A549 (cell line): ENCODE data around the gene CMC2. TPM values are rescaled to one million over a fixed set of nuclear protein-coding genes. Genes with fewer than 3 reads are reported as not detected.

Source experiments
- ATAC-seq, 2 experiments: fragments of 200-7000 bp in 1 of 2; fragments of >200 bp in 1 of 2; cut with Nextera tagmentation in 1 of 2; cut with Tn5 transposase in 1 of 2; 3 replicates each; pipeline versions ENCODE4 v1.8.0 to v1.9.1; 2018 to 2020; ENCODE audit warnings: mild to moderate bottlenecking in 1 of 2, moderate library complexity in 1 of 2
- CTCF ChIA-PET: fragments of 300-600 bp; sonication (Branson Sonifier 250); formaldehyde crosslinking; extraction: SDS; loops from one replicate; lab custom pipeline; 2021; ENCODE audit warnings: antibody characterized with exemption, inconsistent platforms; lab: Yijun Ruan, JAX
- POLR2A ChIA-PET: fragments of 350-600 bp; formaldehyde crosslinking; extraction: SDS; loops from one replicate; lab custom pipeline; 2021; ENCODE audit warnings: antibody characterized with exemption, inconsistent platforms; lab: Yijun Ruan, JAX
- DNase-seq, 2 experiments: peaks; one replicate each; pipeline versions ENCODE4 v3.0.0 to v3.0.0-alpha.2; 2011 to 2016; ENCODE audit warnings: low read depth in 1 of 2, low spot score in 1 of 2
- FAIRE-seq: peaks from 2 replicates; lab custom pipeline; 2011; peaks lifted over from hg19 to GRCh38; lab: Jason Lieb, UNC
- H3K27ac ChIP-seq, 2 experiments: fragments of >200 bp; sonication (Bioruptor Twin); formaldehyde crosslinking; 3 replicates each; pipeline ENCODE4 v1.5.1; 2016 to 2017
- H3K4me1 ChIP-seq: fragments of >200 bp; sonication (Bioruptor Twin); formaldehyde crosslinking; 3 replicates; pipeline ENCODE4 v1.6.1; 2016
- H3K4me2 ChIP-seq: fragments of >200 bp; sonication (Bioruptor Twin); formaldehyde crosslinking; 3 replicates; pipeline ENCODE4 v1.6.1; 2016
- H3K4me3 ChIP-seq: fragments of >200 bp; sonication (Bioruptor Twin); formaldehyde crosslinking; 3 replicates; pipeline ENCODE4 v1.5.1; 2016
- H3K9me3 ChIP-seq: fragments of >200 bp; sonication (Bioruptor Twin); formaldehyde crosslinking; 3 replicates; pipeline ENCODE4 v1.6.1; 2016
- CHD2 ChIP-seq: fragments of 150-350 bp; IDR thresholded peaks from 2 replicates; pipeline ENCODE4 v1.6.1; 2014; ENCODE audit warnings: low read length; ENCODE audit not compliant: partially characterized antibody
- ESRRA ChIP-seq: fragments of 150-350 bp; IDR thresholded peaks from 2 replicates; pipeline ENCODE4 v1.6.1; 2014; ENCODE audit warnings: mild to moderate bottlenecking, low read length, borderline replicate concordance
- FOSB ChIP-seq: fragments of 250-450 bp; sonication (Bioruptor Pico); IDR thresholded peaks from 2 replicates; pipeline ENCODE4 v1.5.0; 2020; ENCODE audit warnings: mild to moderate bottlenecking, moderate library complexity
- GATA3 ChIP-seq: IDR thresholded peaks from 2 replicates; pipeline ENCODE4 v1.6.1; 2012; ENCODE audit warnings: borderline replicate concordance
- HOXB13 ChIP-seq: fragments of 250-450 bp; sonication (Bioruptor Pico); IDR thresholded peaks from 2 replicates; pipeline ENCODE4 v1.5.0; 2020; ENCODE audit warnings: low read depth, mild to moderate bottlenecking, moderate library complexity
- HOXB5 ChIP-seq: fragments of 250-450 bp; sonication (Bioruptor Pico); IDR thresholded peaks from 2 replicates; pipeline ENCODE4 v1.5.0; 2020; ENCODE audit warnings: mild to moderate bottlenecking, moderate library complexity
- POLR2A ChIP-seq: IDR thresholded peaks from 2 replicates; pipeline ENCODE4 v1.6.1; 2012; ENCODE audit warnings: mild to moderate bottlenecking, low read length
- POLR2AphosphoS2 ChIP-seq: conservative IDR thresholded peaks from 2 replicates; pipeline ENCODE4 v1.6.1; 2012; ENCODE audit warnings: low read length, improper control_type of control experiment, inconsistent platforms
- RAD21 ChIP-seq, 2 experiments: fragments of >200 bp in 1 of 2; sonication (Bioruptor Twin) in 1 of 2; formaldehyde crosslinking in 1 of 2; IDR thresholded peaks in 1 of 2; conservative IDR thresholded peaks in 1 of 2; 2 replicates in 1 of 2; 3 replicates in 1 of 2; pipeline ENCODE4 v1.6.1; 2012 to 2018; ENCODE audit warnings: inconsistent platforms in 1 of 2
- SMC3 ChIP-seq: fragments of >200 bp; sonication (Bioruptor Twin); formaldehyde crosslinking; IDR thresholded peaks from 3 replicates; pipeline ENCODE4 v1.6.1; 2018; ENCODE audit warnings: inconsistent platforms
- TP53 ChIP-seq: fragments of 250-450 bp; sonication (Bioruptor Pico); IDR thresholded peaks from 2 replicates; pipeline ENCODE4 v1.5.0; 2021; ENCODE audit warnings: mild to moderate bottlenecking, moderate library complexity
- USF2 ChIP-seq: fragments of 450-650 bp; IDR thresholded peaks from 2 replicates; pipeline ENCODE4 v1.6.1; 2014; ENCODE audit warnings: antibody characterized with exemption
- ZSCAN20 ChIP-seq: fragments of 250-450 bp; sonication (Bioruptor Pico); IDR thresholded peaks from 2 replicates; pipeline ENCODE4 v1.8.0; 2022; ENCODE audit warnings: mild to moderate bottlenecking, moderate library complexity
- WGBS: methylation state at CpG from one replicate; pipeline ENCODE4 v1.1.6; 2017; ENCODE audit errors: missing lambda C conversion rate; 5-methylcytosine and 5-hydroxymethylcytosine counted together
- polyA plus RNA-seq, 4 experiments: library from polyadenylated mRNA; depleted of rRNA in 3 of 4; stranded (reverse); fragments of >200 nt; fragmentation: RNase III in 1 of 4; extraction: RNeasy Plus Mini Kit Qiagen cat#74134 plus additional on column Dnase treatment in 1 of 4; gene quantifications; 2 replicates in 3 of 4; 3 replicates in 1 of 4; pipeline ENCODE4 v1.2.3, GENCODE V29; 2011 to 2017
- TF ChIP-seq, protein P1 (sequence below): fragments of 250-450 bp; sonication (Bioruptor Pico); IDR thresholded peaks from 2 replicates; pipeline ENCODE4 v1.5.0; 2020; ENCODE audit warnings: low read depth, mild to moderate bottlenecking, moderate library complexity
- TF ChIP-seq, protein P2 (sequence below): fragments of >200 bp; sonication (Bioruptor Twin); formaldehyde crosslinking; IDR thresholded peaks from 3 replicates; pipeline ENCODE4 v1.6.1; 2016
- TF ChIP-seq, protein P3 (sequence below): IDR thresholded peaks from 2 replicates; pipeline ENCODE4 v1.6.1; 2012

Gene CMC2
- polyA plus RNA-seq, 2 of the 4 experiments (the other 2 are of a cell fraction), result 143 to 207 TPM

- no peak for TF ChIP-seq HOXB5
- TF ChIP-seq TP53 (CRISPR knock-in tag), result no peak
- no peak for TF ChIP-seq HOXB13 (CRISPR knock-in tag)
- TF ChIP-seq RAD21 (conservative IDR thresholded peaks at IDR 0.05 in 1 of 2, IDR thresholded peaks at IDR 0.05 in 1 of 2), result no peak
Measured at GRCh38 chr16:80964351-80964750, 42.3 kb downstream of the CMC2 start (continued).

DNA sequence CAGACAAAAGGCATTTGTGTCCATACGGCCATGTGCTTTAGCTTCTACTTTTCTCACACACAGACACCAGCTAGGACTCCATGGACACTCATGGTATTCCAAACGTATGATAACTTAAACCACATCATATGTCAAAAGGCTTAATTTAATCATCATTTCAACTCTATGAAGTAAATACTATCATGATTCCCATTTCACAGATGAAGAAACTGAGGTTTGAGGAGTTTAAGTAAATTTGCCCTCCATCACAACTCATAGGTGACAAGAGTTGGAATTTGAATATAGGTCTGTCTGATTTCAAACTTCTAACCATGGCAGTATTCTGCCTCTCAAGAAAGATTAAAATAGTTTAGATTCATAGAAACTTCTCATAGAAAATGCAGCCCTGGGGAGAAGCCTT is 43.8 kb downstream of the CMC2 start:
- 68% methylated on average over 2 of the region's 2 CpGs for WGBS
- no peak for DNase-seq
- no peak overlapping the region for H3K4me2 ChIP-seq
- TF ChIP-seq, protein P1, sequence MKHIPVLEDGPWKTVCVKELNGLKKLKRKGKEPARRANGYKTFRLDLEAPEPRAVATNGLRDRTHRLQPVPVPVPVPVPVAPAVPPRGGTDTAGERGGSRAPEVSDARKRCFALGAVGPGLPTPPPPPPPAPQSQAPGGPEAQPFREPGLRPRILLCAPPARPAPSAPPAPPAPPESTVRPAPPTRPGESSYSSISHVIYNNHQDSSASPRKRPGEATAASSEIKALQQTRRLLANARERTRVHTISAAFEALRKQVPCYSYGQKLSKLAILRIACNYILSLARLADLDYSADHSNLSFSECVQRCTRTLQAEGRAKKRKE (CRISPR knock-in tag), result no peak
- TF ChIP-seq, protein P2, sequence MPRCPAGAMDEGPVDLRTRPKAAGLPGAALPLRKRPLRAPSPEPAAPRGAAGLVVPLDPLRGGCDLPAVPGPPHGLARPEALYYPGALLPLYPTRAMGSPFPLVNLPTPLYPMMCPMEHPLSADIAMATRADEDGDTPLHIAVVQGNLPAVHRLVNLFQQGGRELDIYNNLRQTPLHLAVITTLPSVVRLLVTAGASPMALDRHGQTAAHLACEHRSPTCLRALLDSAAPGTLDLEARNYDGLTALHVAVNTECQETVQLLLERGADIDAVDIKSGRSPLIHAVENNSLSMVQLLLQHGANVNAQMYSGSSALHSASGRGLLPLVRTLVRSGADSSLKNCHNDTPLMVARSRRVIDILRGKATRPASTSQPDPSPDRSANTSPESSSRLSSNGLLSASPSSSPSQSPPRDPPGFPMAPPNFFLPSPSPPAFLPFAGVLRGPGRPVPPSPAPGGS, result no peak
- TF ChIP-seq CHD2 (no peak), ZSCAN20 (CRISPR knock-in tag) (no peak), POLR2AphosphoS2 (no peak)
- TF ChIP-seq, protein P3, sequence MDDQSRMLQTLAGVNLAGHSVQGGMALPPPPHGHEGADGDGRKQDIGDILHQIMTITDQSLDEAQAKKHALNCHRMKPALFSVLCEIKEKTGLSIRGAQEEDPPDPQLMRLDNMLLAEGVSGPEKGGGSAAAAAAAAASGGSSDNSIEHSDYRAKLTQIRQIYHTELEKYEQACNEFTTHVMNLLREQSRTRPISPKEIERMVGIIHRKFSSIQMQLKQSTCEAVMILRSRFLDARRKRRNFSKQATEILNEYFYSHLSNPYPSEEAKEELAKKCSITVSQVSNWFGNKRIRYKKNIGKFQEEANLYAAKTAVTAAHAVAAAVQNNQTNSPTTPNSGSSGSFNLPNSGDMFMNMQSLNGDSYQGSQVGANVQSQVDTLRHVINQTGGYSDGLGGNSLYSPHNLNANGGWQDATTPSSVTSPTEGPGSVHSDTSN, result no peak
- TF ChIP-seq, all 56 proteins: peak for 0
- Histone ChIP-seq H3K4me1 (no peaks in the 10 kb centered on the region), H3K27ac (no peak overlapping the region), H3K4me3 (no peak overlapping the region), H3K9me3 (peaks cover 19% of the 10 kb centered on the region; the same call in 1 of the 3 replicates)
- ChIA-PET POLR2A (no interaction called here), CTCF (no interaction called here)
- ATAC-seq (no peak), FAIRE-seq (no peak)

- FAIRE-seq, result no peak
- Histone ChIP-seq H3K27ac (no peak overlapping the region), H3K4me1 (no peaks in the 10 kb centered on the region), H3K9me3 (peaks cover 23% of the 10 kb centered on the region; the same call in 1 of the 3 replicates), H3K4me2 (no peak overlapping the region), H3K4me3 (no peak overlapping the region)
- TF ChIP-seq POLR2A (no peak), ESRRA (no peak), GATA3 (no peak), SMC3 (no peak)
- DNase-seq, result no peak
- no peak for ATAC-seq
- POLR2A ChIA-PET, result no interaction called here
- CTCF ChIA-PET, result interaction anchor here (1.8 to 2.9 kb wide), 2 partner anchors 16 to 18 kb away, joined by 7 to 9 read pairs; no protein-coding TSS in a partner anchor
Measured at GRCh38 chr16:80958284-80958683, 48.4 kb downstream of the CMC2 start.

- no peak overlapping the region for H3K27ac ChIP-seq
- WGBS, result 75% methylated on average over 4 of the region's 5 CpGs
- TF ChIP-seq POLR2AphosphoS2 (no peak), USF2 (no peak), FOSB (CRISPR knock-in tag) (no peak)
- TF ChIP-seq, protein P2, result no peak
- ATAC-seq (no peak), FAIRE-seq (no peak), DNase-seq (no peak)
- H3K4me3 ChIP-seq, result no peak overlapping the region
- CTCF ChIA-PET, result interaction anchor here (1.3 kb wide), 1 partner anchor 20 kb away, joined by 5 read pairs; no protein-coding TSS in a partner anchor
- POLR2A ChIA-PET, result no interaction called here
- no peak overlapping the region for H3K4me2 ChIP-seq
- H3K4me1 ChIP-seq, result no peaks in the 10 kb centered on the region
- peaks cover 14% of the 10 kb centered on the region; the same call in 1 of the 3 replicates for H3K9me3 ChIP-seq
Measured at GRCh38 chr16:80954985-80955384, 51.7 kb downstream of the CMC2 start.
